K562 (cell line): ENCODE data around the gene DSC2. TPM values are rescaled to one million over a fixed set of nuclear protein-coding genes. Genes with fewer than 3 reads are reported as not detected.

ENCODE experiments used
- ATAC-seq: fragments of 200-7000 bp; cut with Tn5 transposase; 3 replicates; pipeline ENCODE4 v1.9.1; 2020; ENCODE audit warnings: moderate library complexity
- BruUV-seq: library from RNA; stranded (reverse); fragments of 400-500 nt; replicated peaks from 2 replicates; lab custom pipeline; 2021; lab: Mats Ljungman, UMichigan
- CTCF ChIA-PET: fragments of 300-600 bp; formaldehyde crosslinking; extraction: SDS; loops from one replicate; lab custom pipeline; 2021; ENCODE audit warnings: low intra/inter-chr PET ratio; lab: Yijun Ruan, JAX
- POLR2A ChIA-PET: fragments of 300-600, 350-650 bp; sonication (Branson Sonifier 250); formaldehyde crosslinking; extraction: SDS; loops from one replicate; lab custom pipeline; 2021; ENCODE audit warnings: antibody characterized with exemption, inconsistent platforms; lab: Yijun Ruan, JAX
- DNase-seq, 4 experiments: peaks; one replicate each; pipeline versions ENCODE4 v3.0.0 to v3.0.0-alpha.2; 2011 to 2018; ENCODE audit warnings: low spot score in 3 of 4, mixed read lengths in 3 of 4; ENCODE audit errors: extremely low read depth in 1 of 4
- FAIRE-seq: peaks from 2 replicates; lab custom pipeline; 2011; peaks lifted over from hg19 to GRCh38; lab: Jason Lieb, UNC
- H2AFZ ChIP-seq: 2 replicates; pipeline ENCODE4 v1.6.0; 2011; ENCODE audit warnings: low read depth, low read length, control low read depth, inconsistent platforms
- H3K27ac ChIP-seq: fragments of 200-600 bp; 3 replicates; pipeline ENCODE4 v1.8.0; 2011; ENCODE audit warnings: low read depth, mild to moderate bottlenecking, control low read depth, inconsistent platforms, low read length, moderate library complexity, mixed read lengths; ENCODE audit errors: extremely low read depth
- H3K27me3 ChIP-seq, 2 experiments: fragments of 300-600 bp in 1 of 2; 2 replicates in 1 of 2; 3 replicates in 1 of 2; pipeline versions ENCODE4 v1.6.0 to v1.8.0; 2011; ENCODE audit warnings: inconsistent platforms in 2 of 2, low read length in 2 of 2, mild to moderate bottlenecking in 1 of 2, mixed read lengths in 1 of 2, moderate library complexity in 1 of 2; ENCODE audit not compliant: control insufficient read depth in 2 of 2, insufficient read depth in 2 of 2
- H3K36me3 ChIP-seq: fragments of 300-600 bp; 3 replicates; pipeline ENCODE4 v1.8.0; 2011; ENCODE audit warnings: mild to moderate bottlenecking, low read length, inconsistent platforms; ENCODE audit not compliant: control insufficient read depth, insufficient read depth
- H3K4me1 ChIP-seq, 2 experiments: fragments of 200-600 bp in 1 of 2; replicated peaks in 1 of 2; 2 replicates in 1 of 2; 3 replicates in 1 of 2; pipeline versions ENCODE4 v1.5.1 to v1.8.0; 2011; ENCODE audit warnings: inconsistent platforms in 2 of 2, low read length in 2 of 2, mild to moderate bottlenecking in 1 of 2, mixed read lengths in 1 of 2, moderate library complexity in 1 of 2; ENCODE audit not compliant: control insufficient read depth in 2 of 2, insufficient read depth in 2 of 2
- H3K4me2 ChIP-seq: 2 replicates; pipeline ENCODE4 v1.6.1; 2011; ENCODE audit warnings: low read length, control low read depth, inconsistent platforms, mixed read lengths; ENCODE audit not compliant: insufficient read depth
- H3K4me3 ChIP-seq: fragments of 200-600 bp; sonication (generic), shearing (Covaris generic); 2 replicates; pipeline ENCODE4 v1.5.1; 2016; ENCODE audit warnings: control low read depth, inconsistent platforms
- H3K79me2 ChIP-seq: fragments of 200-600 bp; 3 replicates; pipeline ENCODE4 v1.8.0; 2011; ENCODE audit warnings: low read length, inconsistent platforms; ENCODE audit not compliant: control insufficient read depth, insufficient read depth
- H3K9ac ChIP-seq, 2 experiments: 2 replicates each; pipeline versions ENCODE4 v1.6.0 to v1.6.1; 2011; ENCODE audit warnings: low read depth in 2 of 2, low read length in 2 of 2, control low read depth in 1 of 2, inconsistent platforms in 1 of 2, mild to moderate bottlenecking in 1 of 2, mixed read lengths in 1 of 2; ENCODE audit not compliant: insufficient read depth in 1 of 2
- H3K9me1 ChIP-seq: one replicate; pipeline ENCODE4 v1.6.0; 2011; ENCODE audit warnings: inconsistent platforms, mild to moderate bottlenecking, low read length, moderate library complexity; ENCODE audit not compliant: control insufficient read depth, insufficient read depth
- H3K9me3 ChIP-seq: replicated peaks from 2 replicates; pipeline ENCODE4 v1.5.1; 2011; ENCODE audit warnings: low read depth, low read length, inconsistent platforms; ENCODE audit not compliant: control insufficient read depth, insufficient read depth
- H4K20me1 ChIP-seq: replicated peaks from 2 replicates; pipeline ENCODE4 v1.6.1; 2011; ENCODE audit warnings: low read length, inconsistent platforms, mixed read lengths; ENCODE audit not compliant: control insufficient read depth, insufficient read depth
- EGR1 ChIP-seq: fragments of 450-650 bp; conservative IDR thresholded peaks from 2 replicates; pipeline ENCODE4 v1.6.1; 2017; ENCODE audit warnings: mild to moderate bottlenecking
- NFIC ChIP-seq: fragments of 450-650 bp; IDR thresholded peaks from 2 replicates; pipeline ENCODE4 v1.6.1; 2017; ENCODE audit warnings: mild to moderate bottlenecking, inconsistent platforms
- PURB ChIP-seq: sonication (generic); formaldehyde crosslinking; IDR thresholded peaks from 2 replicates; pipeline ENCODE4 v1.9.0; 2021; ENCODE audit warnings: low read depth, mild to moderate bottlenecking, missing genetic modification reagents
- RFX1 ChIP-seq: fragments of 450-650 bp; IDR thresholded peaks from 2 replicates; pipeline ENCODE4 v1.6.1; 2016; ENCODE audit warnings: mild to moderate bottlenecking, moderate library complexity
- ZFP1 ChIP-seq: fragments of 450-650 bp; formaldehyde crosslinking; IDR thresholded peaks from 2 replicates; pipeline ENCODE4 v1.4.0; 2020; ENCODE audit warnings: mild to moderate bottlenecking, mixed read lengths
- ZNF717 ChIP-seq: fragments of 250-450 bp; sonication (Bioruptor Pico); IDR thresholded peaks from 2 replicates; pipeline ENCODE4 v1.5.0; 2021
- WGBS: fragments of 100-300 bp; shearing (Covaris generic); methylation state at CpG from one replicate; pipeline ENCODE4 v1.1.6; 2016; ENCODE audit warnings: low coverage, mixed read lengths; ENCODE audit not compliant: insufficient coverage; ENCODE audit errors: missing lambda C conversion rate; 5-methylcytosine and 5-hydroxymethylcytosine counted together
- in situ Hi-C: fragments of 300-500 bp; cut with MboI; formaldehyde crosslinking; loops from 4 replicates; pipeline ENCODE4 v1.15.0; 2018; ENCODE audit warnings: inconsistent platforms, mixed read lengths
- intact Hi-C: fragments of 100-400 bp; cut with micrococcal nuclease; formaldehyde crosslinking; loops from 2 replicates; pipeline ENCODE4 v1.14.2; 2022
- polyA plus RNA-seq, 8 experiments: library from polyadenylated mRNA; depleted of rRNA in 4 of 8; stranded (reverse) in 5 of 8; unstranded in 3 of 8; fragments of >200 nt; fragmentation: Nextera tagmentation in 2 of 8; fragmentation: Illumina TruSeq in 1 of 8; extraction: Ambion mirVana in 2 of 8; extraction: Trizol in 1 of 8; gene quantifications; 2 replicates each; pipeline versions ENCODE4 v1.2.1 to v1.2.3, GENCODE V29; 2011 to 2014; ENCODE audit warnings: inconsistent platforms in 1 of 8, missing spikeins in 1 of 8
- total RNA-seq, 7 experiments: library from RNA; depleted of rRNA in 6 of 7; stranded (reverse); fragments of >200 nt in 6 of 7; fragmentation: Illumina TruSeq in 2 of 7; extraction: Trizol in 2 of 7; gene quantifications; 2 replicates each; pipeline versions ENCODE4 v1.2.1 to v1.2.3, GENCODE V29; 2011 to 2021; ENCODE audit warnings: low replicate concordance in 1 of 7

Gene DSC2
- total and polyA plus RNA-seq, 9 of the 15 experiments (the other 6 are each of a cell fraction or from before 2014, with no cell fraction given): 3.8 to 15.3 (median 6.4) TPM

GRCh38 chr18:31065036-31065773 lies 37.0 kb downstream of the DSC2 start:
- Histone ChIP-seq H3K9ac (no peak overlapping the region), H3K4me1 (no peaks in the 10 kb centered on the region), H3K4me2 (no peak overlapping the region), H3K9me1 (no peaks in the 10 kb centered on the region), H3K79me2 (no peaks in the 10 kb centered on the region), H3K27ac (no peak overlapping the region), H3K27me3 (no peaks in the 10 kb centered on the region), H3K4me3 (no peak overlapping the region), H2AFZ (no peak overlapping the region), H4K20me1 (no peaks in the 10 kb centered on the region), H3K36me3 (peaks cover 18% of the 10 kb centered on the region; the same call in 2 of the 3 replicates), H3K9me3 (no peaks in the 10 kb centered on the region)
- intact Hi-C loops (no loop called here), in situ Hi-C loops (no loop called here)
- BruUV-seq: no TSS peak
- FAIRE-seq (no peak), DNase-seq (no peak), ATAC-seq (peak; percentile 40; the same call in 2 of the 3 replicates)
- TF ChIP-seq ZNF717: no peak
- TF ChIP-seq RFX1: peak; percentile 52
- ChIA-PET POLR2A (no interaction called here), CTCF (no interaction called here)
- WGBS: 12% methylated on average over 6 of the region's 6 CpGs

GRCh38 chr18:31064130-31064529 lies 38.1 kb downstream of the DSC2 start:
- BruUV-seq: no TSS peak
- no peak overlapping the region for H3K4me2 ChIP-seq
- 0% methylated on average over 1 of the region's 1 CpG for WGBS

More at GRCh38 chr18:31064130-31064529, 38.1 kb downstream of the DSC2 start:
- peak; percentile 57 for ATAC-seq
- peaks cover 14% of the 10 kb centered on the region; the same call in 2 of the 3 replicates for H3K36me3 ChIP-seq
- H3K27ac ChIP-seq: no peak overlapping the region
- POLR2A ChIA-PET: interaction anchor here (1.2 kb wide), 1 partner anchor 17 kb away, joined by 4 read pairs; no protein-coding TSS in a partner anchor
- H3K9me3 ChIP-seq: no peaks in the 10 kb centered on the region
- intact Hi-C loops (no loop called here), in situ Hi-C loops (no loop called here)
- DNase-seq: no peak
- no peak overlapping the region for H2AFZ ChIP-seq
- no peaks in the 10 kb centered on the region for H3K9me1 ChIP-seq
- no peaks in the 10 kb centered on the region for H4K20me1 ChIP-seq
- CTCF ChIA-PET: no interaction called here
- no peaks in the 10 kb centered on the region for H3K4me1 ChIP-seq
- no peaks in the 10 kb centered on the region for H3K27me3 ChIP-seq
- no peak for FAIRE-seq
- no peaks in the 10 kb centered on the region for H3K79me2 ChIP-seq
- TF ChIP-seq NFIC (no peak), PURB (CRISPR knock-in tag) (no peak), ZFP1 (no peak), EGR1 (0 out of 2 replicates have a peak, but pooled peaks have one; percentile 5)
- H3K9ac ChIP-seq: no peak overlapping the region
- no peak overlapping the region for H3K4me3 ChIP-seq
